AG20443 (cell line): ENCODE measurements around the gene CIBAR2.

ENCODE experiments used
- DNase-seq: peaks from one replicate; pipeline ENCODE4 v3.0.0; 2012; ENCODE audit warnings: low spot score, mixed read lengths

The CIBAR2 gene

GRCh38 chr16:85112364-85112763, at the start of gene CIBAR2:
Gene CIBAR2 (minus strand): TSS chr16:85112472. CDS start chr16:85112352, 120 bp downstream.
- DNase-seq = no peak

- no peak for DNase-seq
Observed at GRCh38 chr16:85159179-85159980, 47.1 kb upstream of the CIBAR2 start.

DNA sequence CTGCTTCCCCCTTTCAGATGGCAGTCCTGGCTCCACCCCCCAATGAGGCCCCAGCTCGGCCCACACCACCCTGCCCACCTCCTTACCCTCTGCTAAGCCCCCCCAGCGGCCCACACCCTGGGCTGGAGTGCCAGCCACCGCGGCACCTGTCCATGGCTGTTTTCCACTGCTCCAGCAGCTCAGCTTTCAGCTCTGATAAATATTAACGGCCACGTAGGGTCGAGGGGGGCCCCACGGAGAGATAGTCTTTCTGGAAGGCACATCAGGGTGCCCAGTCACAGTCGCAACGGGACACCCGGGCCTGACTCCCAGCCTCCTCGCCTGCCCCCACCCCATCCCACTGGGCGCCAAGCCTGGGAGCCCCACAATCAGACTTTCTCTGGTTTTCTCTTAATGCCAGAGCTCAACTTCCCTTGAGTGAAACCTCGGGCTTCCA, 46.5 kb upstream of the CIBAR2 start:
- no peak for DNase-seq

- DNase-seq = no peak
Observed at GRCh38 chr16:85157813-85158742, 45.8 kb upstream of the CIBAR2 start.

- DNase-seq = no peak
Observed at GRCh38 chr16:85157372-85157771, 45.1 kb upstream of the CIBAR2 start.

DNA sequence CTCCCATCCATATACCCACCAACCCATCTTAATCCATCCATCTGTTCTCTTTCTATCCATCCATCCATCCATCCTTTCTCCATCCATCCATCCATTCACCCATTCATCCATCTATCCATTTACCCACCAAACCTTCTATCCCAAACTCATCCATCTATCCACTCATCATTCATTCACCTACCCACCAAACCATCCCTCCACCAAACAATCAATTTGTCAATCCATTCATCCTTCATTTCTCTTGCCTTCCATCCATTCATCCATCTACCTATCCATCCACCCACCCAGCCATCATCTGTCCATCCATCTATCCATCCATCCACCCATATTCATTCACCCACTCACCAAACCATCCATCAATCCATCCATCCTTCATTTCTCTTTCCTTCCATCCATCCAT, 44.6 kb upstream of the CIBAR2 start:
- DNase-seq = no peak

DNA sequence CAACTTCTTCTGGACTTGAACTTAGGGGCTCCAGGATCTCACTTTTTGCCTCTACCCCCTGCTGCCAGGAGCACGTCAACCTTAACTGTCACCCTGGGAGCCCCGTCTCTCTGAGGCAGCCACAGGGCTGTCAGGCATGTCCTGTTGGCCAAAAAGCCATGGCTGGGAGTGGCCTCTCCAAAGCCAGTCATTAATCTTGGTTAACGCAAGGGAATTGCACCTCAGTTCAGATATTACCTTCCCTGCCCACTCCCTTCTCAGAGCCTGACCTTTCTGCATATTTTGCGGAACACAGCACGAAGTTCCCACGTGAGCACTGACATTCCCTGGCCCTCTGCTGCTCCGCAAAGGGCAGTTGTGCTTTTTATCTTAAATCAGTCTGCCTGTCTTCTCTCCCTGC, 44.2 kb upstream of the CIBAR2 start:
- no peak for DNase-seq

GRCh38 chr16:85153656-85154091, 41.4 kb upstream of the CIBAR2 start:
- DNase-seq = no peak

GRCh38 chr16:85153046-85153445, 40.8 kb upstream of the CIBAR2 start:
- no peak for DNase-seq

- DNase-seq = no peak
Observed at GRCh38 chr16:85152414-85153030, 40.2 kb upstream of the CIBAR2 start.

GRCh38 chr16:85151603-85152413, 39.5 kb upstream of the CIBAR2 start:
- DNase-seq = peak; percentile 93

GRCh38 chr16:85151079-85151602, 38.9 kb upstream of the CIBAR2 start:
- no peak for DNase-seq

DNA sequence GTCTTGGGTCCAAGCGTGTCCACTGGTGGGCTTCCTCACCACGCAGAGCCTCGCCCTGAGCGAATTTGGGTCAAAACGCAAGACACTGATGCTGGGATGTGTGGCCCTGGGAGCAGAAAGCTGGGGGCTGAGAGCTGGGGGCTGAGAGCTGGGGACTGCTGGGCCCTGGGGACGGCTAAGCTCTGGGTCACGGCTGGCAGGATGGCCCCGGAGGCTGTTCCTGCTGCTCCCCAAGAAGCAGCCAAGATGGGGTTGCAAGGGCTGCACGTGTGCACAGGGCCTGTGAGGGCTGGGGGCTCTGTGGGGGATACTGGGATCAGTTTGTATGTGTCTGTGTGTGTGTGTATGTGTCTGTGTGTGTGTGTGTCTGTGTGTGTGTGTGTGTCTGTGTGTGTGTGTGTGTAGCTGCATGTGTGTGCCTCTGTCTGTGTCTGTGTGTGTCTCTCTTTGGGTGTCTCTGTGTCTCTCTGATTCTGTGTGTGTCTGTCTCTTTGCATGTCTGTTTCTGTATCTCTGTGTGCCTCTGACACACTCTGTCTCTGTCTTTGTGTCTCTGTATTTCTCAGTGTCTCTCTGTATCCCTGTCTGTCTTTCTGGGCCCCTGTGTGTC, 38.2 kb upstream of the CIBAR2 start:
- DNase-seq = no peak

DNA sequence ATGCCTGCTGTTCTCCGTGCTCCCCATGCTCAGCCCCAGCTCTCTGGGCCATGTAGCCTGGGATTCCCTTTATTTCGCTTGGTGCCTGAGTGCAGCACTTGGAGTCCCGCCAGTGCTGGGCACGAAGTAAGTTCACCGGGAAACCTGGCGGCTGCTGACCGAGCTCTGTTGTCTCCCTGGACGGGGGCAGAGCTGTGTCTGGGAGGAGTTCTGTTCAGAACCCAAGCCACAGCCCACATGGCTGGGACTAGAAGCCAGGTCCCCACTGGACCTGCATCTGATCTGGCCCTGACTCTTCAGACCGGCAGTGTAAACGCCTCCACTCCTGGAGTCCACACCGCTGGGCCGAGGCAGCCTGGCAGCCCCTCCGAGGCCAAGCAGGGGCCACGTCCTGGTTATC, 37.5 kb upstream of the CIBAR2 start:
- no peak for DNase-seq

DNA sequence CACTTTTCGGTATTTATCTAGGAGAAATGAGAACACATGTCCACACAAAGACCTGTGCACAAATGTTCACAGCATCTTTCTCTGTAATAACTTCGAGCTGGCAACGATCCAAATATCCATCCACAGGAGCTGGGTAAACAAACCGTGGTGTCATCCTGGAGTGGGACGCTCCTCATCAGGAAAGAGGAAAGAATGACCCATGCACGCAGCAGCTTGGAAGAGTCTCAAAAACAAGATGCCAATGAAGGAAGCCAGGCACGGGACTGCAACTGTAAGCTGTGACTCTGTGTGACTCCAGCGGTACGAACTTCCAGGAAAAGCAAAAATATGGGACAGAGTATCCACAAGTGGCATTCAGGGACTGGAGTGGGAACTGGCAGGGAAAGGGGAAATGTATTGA, 36.7 kb upstream of the CIBAR2 start:
- DNase-seq = peak; percentile 69

DNA sequence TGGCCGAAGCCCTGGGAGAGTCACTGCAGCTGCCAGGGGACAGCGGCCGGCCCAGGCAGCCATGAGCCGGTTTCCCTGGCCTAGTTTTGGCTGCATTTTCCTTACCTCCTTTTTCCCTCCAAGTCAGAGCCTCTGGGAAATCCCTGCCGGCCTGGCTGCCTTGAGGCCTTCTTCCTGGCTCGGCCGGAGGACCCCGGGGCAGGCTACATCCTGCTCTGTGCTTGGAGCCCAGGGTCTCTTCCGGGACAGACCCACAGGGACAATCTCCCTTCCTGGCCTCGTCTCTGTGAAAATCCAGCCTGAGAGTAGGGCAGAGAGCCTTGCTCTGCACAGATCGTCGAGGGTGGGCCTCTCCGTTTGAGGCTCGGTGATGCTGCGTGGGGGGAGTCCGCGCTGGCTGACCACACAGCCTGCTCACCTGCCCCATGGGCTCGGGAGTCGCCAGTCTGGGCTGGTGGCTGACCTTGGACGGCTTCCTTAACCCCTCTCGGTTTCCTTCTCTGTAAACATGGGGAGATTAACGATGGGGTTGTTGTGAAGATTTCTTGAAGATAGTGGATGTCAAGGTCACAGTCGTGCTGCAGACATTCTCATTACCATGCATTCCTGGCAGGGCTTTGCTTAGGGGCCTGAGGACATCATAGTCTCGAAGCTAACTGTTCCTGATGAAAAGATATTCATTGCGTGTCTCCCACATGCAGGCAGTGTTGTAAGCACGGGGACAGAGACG, 34.8 kb upstream of the CIBAR2 start:
- no peak for DNase-seq

DNA sequence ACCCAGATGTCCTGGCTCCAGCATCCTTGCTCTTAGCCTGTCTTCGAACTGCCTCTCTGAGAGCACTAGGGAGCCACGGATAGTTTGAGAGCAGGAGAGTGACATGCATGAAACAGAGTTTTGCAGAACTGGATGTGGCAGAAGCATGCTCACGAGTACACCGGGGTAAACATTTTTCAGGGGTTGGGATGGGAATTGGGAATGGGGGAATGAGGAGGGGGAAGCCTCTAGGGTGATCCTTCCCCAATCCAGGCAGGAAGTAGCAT, 34.2 kb upstream of the CIBAR2 start:
- no peak for DNase-seq

GRCh38 chr16:85145734-85146531, 33.7 kb upstream of the CIBAR2 start:
- no peak for DNase-seq

DNA sequence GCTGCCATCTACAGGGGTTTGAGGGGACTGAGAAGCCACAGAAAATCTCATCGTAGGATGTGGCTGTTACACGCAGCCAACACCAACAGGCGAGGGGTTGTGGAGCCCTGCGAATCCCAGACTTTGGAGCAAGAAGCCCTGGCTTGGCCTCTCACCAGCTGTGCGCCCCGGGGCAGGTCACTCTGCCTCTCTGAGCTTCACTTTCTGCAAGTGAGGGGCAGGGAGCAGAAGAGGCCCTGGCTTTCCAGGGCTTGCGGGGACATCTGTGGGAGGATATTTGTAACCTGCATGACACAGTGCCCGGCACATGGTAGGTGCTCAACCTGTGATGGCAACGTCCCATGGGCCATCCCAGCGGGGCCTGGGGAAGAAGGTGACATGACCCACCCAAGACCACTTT, 32.9 kb upstream of the CIBAR2 start:
- no peak for DNase-seq
